Liver (tissue), 3 donors: ENCODE results near the gene PTCD3.

Source experiments
- EGR1 ChIP-seq, 2 donors: IDR thresholded peaks; 2 replicates each; pipeline ENCODE4 v1.6.1; 2016 to 2018; ENCODE audit warnings: antibody characterized with exemption in 2 of 2, low read depth in 2 of 2
- GABPA ChIP-seq, 2 donors: IDR thresholded peaks in 1 of 2; conservative IDR thresholded peaks in 1 of 2; 2 replicates each; pipeline ENCODE4 v1.6.1; 2016; ENCODE audit warnings: antibody characterized with exemption in 2 of 2, mild to moderate bottlenecking in 1 of 2, moderate library complexity in 1 of 2
- HNF4A ChIP-seq, 2 donors: conservative IDR thresholded peaks; 2 replicates each; pipeline ENCODE4 v1.6.1; 2016; ENCODE audit warnings: antibody characterized with exemption in 2 of 2, mild to moderate bottlenecking in 2 of 2
- MAX ChIP-seq: IDR thresholded peaks from 2 replicates; pipeline ENCODE4 v1.6.1; 2016; ENCODE audit warnings: antibody characterized with exemption
- TAF1 ChIP-seq: conservative IDR thresholded peaks from 2 replicates; pipeline ENCODE4 v1.6.1; 2016; ENCODE audit warnings: antibody characterized with exemption, mild to moderate bottlenecking
- YY1 ChIP-seq: IDR thresholded peaks from 2 replicates; pipeline ENCODE4 v1.6.1; 2016; ENCODE audit warnings: antibody characterized with exemption, mild to moderate bottlenecking
- TF ChIP-seq, protein P1 (sequence below): fragments of 150-350 bp; IDR thresholded peaks from 2 replicates; pipeline ENCODE4 v1.5.1; 2017; ENCODE audit warnings: improper control_type of control experiment, low read depth, low read length; ENCODE audit not compliant: missing input control
- TF ChIP-seq, protein P2 (sequence below): IDR thresholded peaks from 2 replicates; pipeline ENCODE4 v1.6.1; 2016; ENCODE audit warnings: antibody characterized with exemption, mild to moderate bottlenecking
- donor health status: healthy.
- donor health status: healthy.

GRCh38 chr2:86072271-86072858 is 33.7 kb upstream of the PTCD3 start:
- TF ChIP-seq, protein P1, sequence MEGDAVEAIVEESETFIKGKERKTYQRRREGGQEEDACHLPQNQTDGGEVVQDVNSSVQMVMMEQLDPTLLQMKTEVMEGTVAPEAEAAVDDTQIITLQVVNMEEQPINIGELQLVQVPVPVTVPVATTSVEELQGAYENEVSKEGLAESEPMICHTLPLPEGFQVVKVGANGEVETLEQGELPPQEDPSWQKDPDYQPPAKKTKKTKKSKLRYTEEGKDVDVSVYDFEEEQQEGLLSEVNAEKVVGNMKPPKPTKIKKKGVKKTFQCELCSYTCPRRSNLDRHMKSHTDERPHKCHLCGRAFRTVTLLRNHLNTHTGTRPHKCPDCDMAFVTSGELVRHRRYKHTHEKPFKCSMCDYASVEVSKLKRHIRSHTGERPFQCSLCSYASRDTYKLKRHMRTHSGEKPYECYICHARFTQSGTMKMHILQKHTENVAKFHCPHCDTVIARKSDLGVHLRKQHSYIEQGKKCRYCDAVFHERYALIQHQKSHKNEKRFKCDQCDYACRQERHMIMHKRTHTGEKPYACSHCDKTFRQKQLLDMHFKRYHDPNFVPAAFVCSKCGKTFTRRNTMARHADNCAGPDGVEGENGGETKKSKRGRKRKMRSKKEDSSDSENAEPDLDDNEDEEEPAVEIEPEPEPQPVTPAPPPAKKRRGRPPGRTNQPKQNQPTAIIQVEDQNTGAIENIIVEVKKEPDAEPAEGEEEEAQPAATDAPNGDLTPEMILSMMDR = no peak
- TF ChIP-seq YY1 = peak; percentile 87
- TF ChIP-seq TAF1 = no peak
- peak; percentile 94 to 95 for TF ChIP-seq HNF4A (conservative IDR thresholded peaks at IDR 0.05)
- TF ChIP-seq GABPA (IDR thresholded peaks at IDR 0.05 in 1 of 2, conservative IDR thresholded peaks at IDR 0.05 in 1 of 2) = peak in 1 of 2 donors; percentile 54
- peak; percentile 98 for TF ChIP-seq MAX
- peak in 1 of 2 donors; percentile 79 for TF ChIP-seq EGR1 (IDR thresholded peaks at IDR 0.05; ENCODE audit: low read depth in 2 of 2)
- TF ChIP-seq, protein P2, sequence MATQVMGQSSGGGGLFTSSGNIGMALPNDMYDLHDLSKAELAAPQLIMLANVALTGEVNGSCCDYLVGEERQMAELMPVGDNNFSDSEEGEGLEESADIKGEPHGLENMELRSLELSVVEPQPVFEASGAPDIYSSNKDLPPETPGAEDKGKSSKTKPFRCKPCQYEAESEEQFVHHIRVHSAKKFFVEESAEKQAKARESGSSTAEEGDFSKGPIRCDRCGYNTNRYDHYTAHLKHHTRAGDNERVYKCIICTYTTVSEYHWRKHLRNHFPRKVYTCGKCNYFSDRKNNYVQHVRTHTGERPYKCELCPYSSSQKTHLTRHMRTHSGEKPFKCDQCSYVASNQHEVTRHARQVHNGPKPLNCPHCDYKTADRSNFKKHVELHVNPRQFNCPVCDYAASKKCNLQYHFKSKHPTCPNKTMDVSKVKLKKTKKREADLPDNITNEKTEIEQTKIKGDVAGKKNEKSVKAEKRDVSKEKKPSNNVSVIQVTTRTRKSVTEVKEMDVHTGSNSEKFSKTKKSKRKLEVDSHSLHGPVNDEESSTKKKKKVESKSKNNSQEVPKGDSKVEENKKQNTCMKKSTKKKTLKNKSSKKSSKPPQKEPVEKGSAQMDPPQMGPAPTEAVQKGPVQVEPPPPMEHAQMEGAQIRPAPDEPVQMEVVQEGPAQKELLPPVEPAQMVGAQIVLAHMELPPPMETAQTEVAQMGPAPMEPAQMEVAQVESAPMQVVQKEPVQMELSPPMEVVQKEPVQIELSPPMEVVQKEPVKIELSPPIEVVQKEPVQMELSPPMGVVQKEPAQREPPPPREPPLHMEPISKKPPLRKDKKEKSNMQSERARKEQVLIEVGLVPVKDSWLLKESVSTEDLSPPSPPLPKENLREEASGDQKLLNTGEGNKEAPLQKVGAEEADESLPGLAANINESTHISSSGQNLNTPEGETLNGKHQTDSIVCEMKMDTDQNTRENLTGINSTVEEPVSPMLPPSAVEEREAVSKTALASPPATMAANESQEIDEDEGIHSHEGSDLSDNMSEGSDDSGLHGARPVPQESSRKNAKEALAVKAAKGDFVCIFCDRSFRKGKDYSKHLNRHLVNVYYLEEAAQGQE = peak; percentile 79
